ENCODE results near the gene SCN3B. TPM values are rescaled to one million over a fixed set of nuclear protein-coding genes. Genes with fewer than 3 reads are reported as not detected.

The SCN3B gene
- total and polyA plus RNA-seq, 4 donors: 0.08 to 1.3 (median 0.16) TPM; not detected in 1

- DNase-seq (no peak), ATAC-seq (ENCODE audit: low FRiP score) (no peak)
- no peaks in the 10 kb centered on the region for H3K36me3 ChIP-seq (ENCODE audit: control insufficient read depth in 1 of 2, insufficient read depth in 2 of 2, low read length in 1 of 2)
- intact Hi-C loops (cut with DNase I): loop anchor here in 1 of 2 donors (5.0 kb wide), 1 partner anchor 132 kb away; no protein-coding TSS in a partner anchor
- no peaks in the 10 kb centered on the region for H3K9me3 ChIP-seq (ENCODE audit: control insufficient read depth, low read length)
- no peak overlapping the region for H3K27ac ChIP-seq (ENCODE audit: low read depth in 1 of 2, low read length in 2 of 2)
- WGBS, 2 donors: 90 to 93% methylated on average over 6 of the region's 6 CpGs
- no peaks in the 10 kb centered on the region for H3K27me3 ChIP-seq (ENCODE audit: control insufficient read depth in 1 of 2, insufficient read depth in 2 of 2, low read length in 1 of 2)
- H3K4me1 ChIP-seq (ENCODE audit: control insufficient read depth in 1 of 2, insufficient read depth in 2 of 2, low read length in 2 of 2): no peaks in the 10 kb centered on the region
- H3K4me3 ChIP-seq (ENCODE audit: low read length in 2 of 2): no peak overlapping the region
These were observed 74.3 kb downstream of the SCN3B start for GRCh38 chr11:123580137-123580536.

GRCh38 chr11:123579482-123579812 is 75.0 kb downstream of the SCN3B start:
- DNase-seq (no peak), ATAC-seq (ENCODE audit: low FRiP score) (no peak)
- Histone ChIP-seq H3K36me3 (ENCODE audit: control insufficient read depth in 1 of 2, insufficient read depth in 2 of 2, low read length in 1 of 2) (no peaks in the 10 kb centered on the region), H3K27ac (ENCODE audit: low read depth in 1 of 2, low read length in 2 of 2) (no peak overlapping the region), H3K27me3 (ENCODE audit: control insufficient read depth in 1 of 2, insufficient read depth in 2 of 2, low read length in 1 of 2) (no peaks in the 10 kb centered on the region), H3K4me3 (ENCODE audit: low read length in 2 of 2) (no peak overlapping the region), H3K4me1 (ENCODE audit: control insufficient read depth in 1 of 2, insufficient read depth in 2 of 2, low read length in 2 of 2) (no peaks in the 10 kb centered on the region), H3K9me3 (ENCODE audit: control insufficient read depth, low read length) (no peaks in the 10 kb centered on the region)
- intact Hi-C loops (cut with DNase I): loop anchor here in 1 of 2 donors (2.0 kb wide), 1 partner anchor 69 kb away; no protein-coding TSS in a partner anchor
- WGBS, 2 donors: 94 to 95% methylated on average over 5 of the region's 5 CpGs

Other genes starting within 250 kb of the SCN3B start
- 1 to 10 TPM; 4.5 to 4.6 TPM for gene GRAMD1B, start 224.4 kb downstream of the SCN3B start, total RNA-seq
- gene GRAMD1B, start 224.4 kb downstream of the SCN3B start, polyA plus RNA-seq: 1 to 10 TPM in 1 of 2 donors, under 1 TPM in 1; 0.79 to 5.4 TPM
- gene ZNF202, start 87.0 kb upstream of the SCN3B start, total RNA-seq: 1 to 10 TPM; 8.6 to 8.7 TPM
- 1 to 10 TPM; 1.9 to 6.5 TPM for gene ZNF202, start 87.0 kb upstream of the SCN3B start, polyA plus RNA-seq
- not detected for gene OR6X1, start 99.9 kb upstream of the SCN3B start, total RNA-seq
- gene OR6X1, start 99.9 kb upstream of the SCN3B start, polyA plus RNA-seq: not detected
- gene OR6M1, start 151.7 kb upstream of the SCN3B start, total RNA-seq: not detected
- not detected for gene OR6M1, start 151.7 kb upstream of the SCN3B start, polyA plus RNA-seq
- gene TMEM225, start 231.0 kb upstream of the SCN3B start, total RNA-seq: not detected
- not detected for gene TMEM225, start 231.0 kb upstream of the SCN3B start, polyA plus RNA-seq
- not detected for gene OR8D4, start 247.5 kb upstream of the SCN3B start, total RNA-seq
- not detected for gene OR8D4, start 247.5 kb upstream of the SCN3B start, polyA plus RNA-seq

Measured in aorta (tissue), 5 donors.